Measurements from ENCODE around the gene FNDC3A. TPM values are rescaled to one million over a fixed set of nuclear protein-coding genes. Genes with fewer than 3 reads are reported as not detected.
"Not testable (repeated sequence)": the region's sequence is repeated elsewhere in the genome, so short reads cannot be mapped to it uniquely, and the experiment has no call there.

Gene FNDC3A
- total and polyA plus RNA-seq, 2 experiments from 2014 or later, result 21.9 to 73.5 TPM

GRCh38 chr13:48998641-48999292 is 23.1 kb downstream of the FNDC3A start:
- WGBS (ENCODE audit: low lambda C conversion rate, missing lambda C conversion rate), result 52% methylated on average over 5 of the region's 5 CpGs
- peaks cover 12% of the 10 kb centered on the region for H3K79me2 ChIP-seq
- H3K27me3 ChIP-seq, result no peaks in the 10 kb centered on the region

GRCh38 chr13:49000247-49000646 is 24.5 kb downstream of the FNDC3A start:
- no peak overlapping the region for H3K4me2 ChIP-seq
- no peaks in the 10 kb centered on the region for H3K27me3 ChIP-seq
- H3K79me2 ChIP-seq, result peaks cover 8% of the 10 kb centered on the region
- H3K4me3 ChIP-seq, result no peak overlapping the region
- no peaks in the 10 kb centered on the region for H4K20me1 ChIP-seq (ENCODE audit: insufficient read depth, poor library complexity, severe bottlenecking)
- no peaks in the 10 kb centered on the region for H3K9me3 ChIP-seq (ENCODE audit: low read depth)
- DNase-seq (ENCODE audit: low spot score), result no peak
- H3K4me1 ChIP-seq (ENCODE audit: insufficient read depth), result no peaks in the 10 kb centered on the region
- 93% methylated on average over 1 of the region's 1 CpG for WGBS (ENCODE audit: low lambda C conversion rate, missing lambda C conversion rate)
- H2AFZ ChIP-seq, result no peak overlapping the region
- no peaks in the 10 kb centered on the region for H3K36me3 ChIP-seq (replicated peaks; ENCODE audit: insufficient read depth, low read depth)
- H3K27ac ChIP-seq, result no peak overlapping the region
- TF ChIP-seq EZH2 (IDR thresholded peaks at IDR 0.05; ENCODE audit: borderline replicate concordance) (no peak), EZH2phosphoT487 (IDR thresholded peaks at IDR 0.05; ENCODE audit: low read depth, severe bottlenecking, unreplicated experiment) (no peak), CTCF (IDR thresholded peaks at IDR 0.05; ENCODE audit: poor library complexity) (no peak)
- no peaks in the 10 kb centered on the region for H3K9me2 ChIP-seq (replicated peaks; ENCODE audit: insufficient read depth)

More at GRCh38 chr13:48998641-48999292, 23.1 kb downstream of the FNDC3A start:
- no peak overlapping the region for H3K27ac ChIP-seq
- TF ChIP-seq CTCF (IDR thresholded peaks at IDR 0.05; ENCODE audit: poor library complexity), result no peak
- TF ChIP-seq EZH2phosphoT487 (IDR thresholded peaks at IDR 0.05; ENCODE audit: low read depth, severe bottlenecking, unreplicated experiment), result no peak
- no peak for TF ChIP-seq EZH2 (IDR thresholded peaks at IDR 0.05; ENCODE audit: borderline replicate concordance)
- H3K4me1 ChIP-seq (ENCODE audit: insufficient read depth), result no peaks in the 10 kb centered on the region
- no peak overlapping the region for H2AFZ ChIP-seq
- no peak overlapping the region for H3K4me2 ChIP-seq
- DNase-seq (ENCODE audit: low spot score), result no peak
- no peaks in the 10 kb centered on the region for H3K36me3 ChIP-seq (replicated peaks; ENCODE audit: insufficient read depth, low read depth)
- H3K4me3 ChIP-seq, result no peak overlapping the region
- no peaks in the 10 kb centered on the region for H3K9me2 ChIP-seq (replicated peaks; ENCODE audit: insufficient read depth)
- no peaks in the 10 kb centered on the region for H3K9me3 ChIP-seq (ENCODE audit: low read depth)
- H4K20me1 ChIP-seq (ENCODE audit: insufficient read depth, poor library complexity, severe bottlenecking), result no peaks in the 10 kb centered on the region

DNA sequence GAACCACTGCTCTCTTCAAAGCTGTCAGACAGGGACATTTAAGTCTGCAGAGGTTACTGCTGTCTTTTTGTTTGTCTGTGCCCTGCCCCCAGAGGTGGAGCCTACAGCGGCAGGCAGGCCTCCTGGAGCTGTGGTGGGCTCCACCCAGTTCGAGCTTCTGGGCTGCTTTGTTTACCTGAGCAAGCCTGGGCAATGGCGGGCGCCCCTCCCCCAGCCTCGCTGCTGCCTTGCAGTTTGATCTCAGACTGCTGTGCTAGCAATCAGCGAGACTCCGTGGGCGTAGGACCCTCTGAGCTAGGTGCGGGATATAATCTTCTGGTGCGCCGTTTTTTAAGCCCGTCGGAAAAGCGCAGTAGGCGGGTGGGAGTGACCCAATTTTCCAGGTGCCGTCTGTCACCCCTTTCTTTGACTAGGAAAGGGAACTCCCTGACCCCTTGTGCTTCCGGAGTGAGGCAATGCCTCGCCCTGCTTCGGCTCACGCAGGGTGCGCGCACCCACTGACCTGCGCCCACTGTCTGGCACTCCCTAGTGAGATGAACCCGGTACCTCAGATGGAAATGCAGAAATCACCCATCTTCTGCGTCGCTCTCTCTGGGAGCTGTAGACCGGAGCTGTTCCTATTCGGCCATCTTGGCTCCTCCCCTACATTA is 43.4 kb downstream of the FNDC3A start:
- H3K27me3 ChIP-seq; H3K36me3 ChIP-seq (replicated peaks; ENCODE audit: insufficient read depth, low read depth): not testable (repeated sequence)
- WGBS (ENCODE audit: low lambda C conversion rate, missing lambda C conversion rate), result 98% methylated on average over 24 of the region's 28 CpGs

GRCh38 chr13:49020328-49020727 is 44.6 kb downstream of the FNDC3A start:
- H3K4me2 ChIP-seq, result no peak overlapping the region
- H3K36me3 ChIP-seq (replicated peaks; ENCODE audit: insufficient read depth, low read depth), result no peaks in the 10 kb centered on the region
- H3K9me2 ChIP-seq (replicated peaks; ENCODE audit: insufficient read depth), result no peaks in the 10 kb centered on the region
- WGBS (ENCODE audit: low lambda C conversion rate, missing lambda C conversion rate), result 97% methylated on average over 2 of the region's 2 CpGs
- no peaks in the 10 kb centered on the region for H3K27me3 ChIP-seq
- peaks cover 3% of the 10 kb centered on the region for H3K9me3 ChIP-seq (ENCODE audit: low read depth)
- H4K20me1 ChIP-seq (ENCODE audit: insufficient read depth, poor library complexity, severe bottlenecking), result no peaks in the 10 kb centered on the region
- H3K4me3 ChIP-seq, result no peak overlapping the region
- no peaks in the 10 kb centered on the region for H3K4me1 ChIP-seq (ENCODE audit: insufficient read depth)
- DNase-seq (ENCODE audit: low spot score), result no peak
- TF ChIP-seq EZH2phosphoT487 (IDR thresholded peaks at IDR 0.05; ENCODE audit: low read depth, severe bottlenecking, unreplicated experiment) (no peak), EZH2 (IDR thresholded peaks at IDR 0.05; ENCODE audit: borderline replicate concordance) (no peak), CTCF (IDR thresholded peaks at IDR 0.05; ENCODE audit: poor library complexity) (no peak)
- H3K79me2 ChIP-seq, result peaks cover 8% of the 10 kb centered on the region
- no peak overlapping the region for H3K27ac ChIP-seq
- no peak overlapping the region for H2AFZ ChIP-seq

More for the DNA sequence above, 43.4 kb downstream of the FNDC3A start:
- not testable (repeated sequence) for H2AFZ ChIP-seq; DNase-seq (ENCODE audit: low spot score); H3K4me2 ChIP-seq; H3K79me2 ChIP-seq; H3K27ac ChIP-seq; H3K9me2 ChIP-seq (replicated peaks; ENCODE audit: insufficient read depth); H3K4me1 ChIP-seq (ENCODE audit: insufficient read depth); H4K20me1 ChIP-seq (ENCODE audit: insufficient read depth, poor library complexity, severe bottlenecking); H3K9me3 ChIP-seq (ENCODE audit: low read depth); H3K4me3 ChIP-seq

Data from hepatocyte (in vitro differentiated cells).